SIG-M5 treated with dmso at 0.1 percent for 504 hours (cell line): Measurements from ENCODE around the gene TMEM208.

ENCODE experiments used
- DNase-seq: peaks from one replicate; lab custom pipeline; 2025; ENCODE audit not compliant: unreplicated experiment; lab: John Stamatoyannopoulos, UW

The TMEM208 gene

GRCh38 chr16:67208154-67208896, 18.6 kb upstream of the TMEM208 start:
- DNase-seq, result no peak

- DNase-seq, result no peak
Measured at GRCh38 chr16:67209565-67209964, 17.4 kb upstream of the TMEM208 start.

- no peak for DNase-seq
Measured at GRCh38 chr16:67210069-67210937, 16.6 kb upstream of the TMEM208 start.

- DNase-seq, result no peak
Measured at GRCh38 chr16:67211674-67212073, 15.3 kb upstream of the TMEM208 start.

- no peak for DNase-seq
Measured at GRCh38 chr16:67212766-67213165, 14.2 kb upstream of the TMEM208 start.

GRCh38 chr16:67213197-67214019, 13.5 kb upstream of the TMEM208 start:
- no peak for DNase-seq

GRCh38 chr16:67215706-67216105, 11.2 kb upstream of the TMEM208 start:
- DNase-seq, result no peak

GRCh38 chr16:67216612-67217490, 10.1 kb upstream of the TMEM208 start:
- no peak for DNase-seq

- DNase-seq, result no peak
Measured at GRCh38 chr16:67223992-67224391, 2.9 kb upstream of the TMEM208 start.

- no peak for DNase-seq
Measured at GRCh38 chr16:67226295-67226803, 581 bp upstream of the TMEM208 start.

- no peak for DNase-seq
Measured at GRCh38 chr16:67227567-67227921, 614 bp downstream of the TMEM208 start.

- no peak for DNase-seq
Measured at GRCh38 chr16:67228034-67228785, 1.3 kb downstream of the TMEM208 start.

GRCh38 chr16:67228905-67229304, 2.0 kb downstream of the TMEM208 start:
- DNase-seq, result no peak

- DNase-seq, result no peak
Measured at GRCh38 chr16:67229906-67230808, 3.2 kb downstream of the TMEM208 start.

- DNase-seq, result no peak
Measured at GRCh38 chr16:67230809-67231660, 4.1 kb downstream of the TMEM208 start.

GRCh38 chr16:67233596-67233995, 6.7 kb downstream of the TMEM208 start:
- DNase-seq, result no peak

- DNase-seq, result no peak
Measured at GRCh38 chr16:67234180-67234597, 7.3 kb downstream of the TMEM208 start.
